ENCODE measurements around the gene DEXI.
"Not testable (repeated sequence)": the region's sequence is repeated elsewhere in the genome, so short reads cannot be mapped to it uniquely, and the experiment has no call there.

The DEXI gene

DNA sequence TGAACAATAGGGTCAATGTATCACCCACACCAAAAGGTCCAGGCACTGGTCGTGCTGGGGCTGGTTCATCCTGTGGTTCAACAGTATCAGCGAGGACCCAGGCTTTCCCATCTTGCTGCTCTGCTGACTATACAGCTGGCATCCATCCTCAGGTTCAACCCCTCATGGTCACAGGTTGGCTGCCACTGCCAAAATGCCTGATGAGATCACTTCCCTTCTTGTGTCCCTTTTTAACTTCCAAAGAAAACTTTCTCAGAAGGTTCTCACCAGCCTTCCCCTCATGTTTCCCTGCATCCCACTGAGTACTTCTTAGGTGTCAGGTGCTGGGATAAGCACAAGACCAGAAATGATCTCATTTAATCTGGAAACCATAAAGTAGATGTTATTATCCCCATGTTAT, 27.8 kb upstream of the DEXI start:
- TF ChIP-seq, protein P1, sequence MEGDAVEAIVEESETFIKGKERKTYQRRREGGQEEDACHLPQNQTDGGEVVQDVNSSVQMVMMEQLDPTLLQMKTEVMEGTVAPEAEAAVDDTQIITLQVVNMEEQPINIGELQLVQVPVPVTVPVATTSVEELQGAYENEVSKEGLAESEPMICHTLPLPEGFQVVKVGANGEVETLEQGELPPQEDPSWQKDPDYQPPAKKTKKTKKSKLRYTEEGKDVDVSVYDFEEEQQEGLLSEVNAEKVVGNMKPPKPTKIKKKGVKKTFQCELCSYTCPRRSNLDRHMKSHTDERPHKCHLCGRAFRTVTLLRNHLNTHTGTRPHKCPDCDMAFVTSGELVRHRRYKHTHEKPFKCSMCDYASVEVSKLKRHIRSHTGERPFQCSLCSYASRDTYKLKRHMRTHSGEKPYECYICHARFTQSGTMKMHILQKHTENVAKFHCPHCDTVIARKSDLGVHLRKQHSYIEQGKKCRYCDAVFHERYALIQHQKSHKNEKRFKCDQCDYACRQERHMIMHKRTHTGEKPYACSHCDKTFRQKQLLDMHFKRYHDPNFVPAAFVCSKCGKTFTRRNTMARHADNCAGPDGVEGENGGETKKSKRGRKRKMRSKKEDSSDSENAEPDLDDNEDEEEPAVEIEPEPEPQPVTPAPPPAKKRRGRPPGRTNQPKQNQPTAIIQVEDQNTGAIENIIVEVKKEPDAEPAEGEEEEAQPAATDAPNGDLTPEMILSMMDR (IDR thresholded peaks at IDR 0.05; ENCODE audit: low read depth, low read length, missing control alignments), result no peak
- H3K4me3 ChIP-seq (ENCODE audit: low read depth, low read length), result no peak overlapping the region
- in situ Hi-C loops (cut with HindIII; ENCODE audit: low sequenced_read_pairs), result no loop called here
- DNase-seq (ENCODE audit: low read depth), result no peak

DNA sequence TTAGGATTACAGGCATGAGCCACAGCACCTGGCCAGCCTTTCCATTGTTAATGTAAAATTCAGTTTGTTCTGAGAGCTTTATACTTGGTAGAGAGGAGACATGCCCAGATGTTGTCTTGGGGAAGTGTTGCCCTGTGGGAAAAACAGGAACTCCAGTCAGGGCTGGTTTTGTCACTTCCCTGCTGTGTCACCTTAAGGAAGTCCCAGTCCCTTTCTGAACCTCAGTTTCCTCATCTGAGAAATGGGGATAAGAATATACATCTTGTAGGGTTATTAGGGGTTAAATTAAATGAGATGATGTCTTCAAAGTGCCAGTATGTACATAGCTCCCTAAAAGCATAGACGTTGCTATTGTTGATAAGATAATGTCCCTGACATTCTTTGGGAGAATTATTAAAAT, 27.3 kb upstream of the DEXI start:
- TF ChIP-seq, protein P1 (IDR thresholded peaks at IDR 0.05; ENCODE audit: low read depth, low read length, missing control alignments), result no peak
- in situ Hi-C loops (cut with HindIII; ENCODE audit: low sequenced_read_pairs), result no loop called here
- DNase-seq (ENCODE audit: low read depth), result no peak
- no peak overlapping the region for H3K4me3 ChIP-seq (ENCODE audit: low read depth, low read length)

DNA sequence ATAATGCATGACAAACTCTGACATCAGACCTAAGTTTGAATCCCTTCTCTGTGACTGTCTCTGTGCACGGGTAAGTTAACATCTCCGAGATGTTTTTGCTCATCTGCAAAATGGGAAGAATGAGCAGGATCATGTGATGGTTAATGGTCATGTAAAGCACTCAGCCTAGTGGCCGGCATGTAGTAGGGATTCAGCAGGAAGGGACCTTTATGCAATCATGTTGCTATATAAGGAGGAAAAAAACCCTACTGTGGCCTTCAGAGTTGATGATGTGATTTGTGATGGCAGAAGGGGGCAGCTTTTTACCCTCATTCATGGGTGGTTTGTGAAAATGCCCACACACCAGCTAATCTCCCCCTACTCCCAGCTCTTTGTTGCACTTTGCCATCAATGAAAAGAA, 26.2 kb upstream of the DEXI start:
- in situ Hi-C loops (cut with HindIII; ENCODE audit: low sequenced_read_pairs), result no loop called here
- no peak overlapping the region for H3K4me3 ChIP-seq (ENCODE audit: low read depth, low read length)
- TF ChIP-seq, protein P1 (IDR thresholded peaks at IDR 0.05; ENCODE audit: low read depth, low read length, missing control alignments), result no peak
- DNase-seq (ENCODE audit: low read depth), result no peak

DNA sequence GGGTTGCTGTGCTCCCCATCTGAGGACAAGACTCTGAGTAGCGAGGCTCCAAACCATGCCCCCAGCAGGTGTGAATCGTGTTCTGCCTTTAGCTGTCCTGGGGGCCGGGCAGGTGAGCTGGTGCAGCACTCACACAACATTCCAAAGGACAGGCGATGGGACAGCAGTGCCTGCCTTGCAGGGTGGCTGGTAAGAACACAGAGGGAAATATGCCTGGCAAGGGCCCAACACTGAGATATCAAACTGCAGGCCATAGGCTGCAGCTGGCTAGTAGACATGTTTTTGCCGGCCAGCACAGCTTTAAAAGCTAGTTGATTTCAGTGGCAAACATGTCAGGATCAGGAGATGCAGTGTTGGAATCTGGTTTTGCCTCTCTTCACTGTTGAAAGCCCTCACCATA, 25.7 kb upstream of the DEXI start:
- no peak overlapping the region for H3K4me3 ChIP-seq (ENCODE audit: low read depth, low read length)
- DNase-seq (ENCODE audit: low read depth), result no peak
- TF ChIP-seq, protein P1 (IDR thresholded peaks at IDR 0.05; ENCODE audit: low read depth, low read length, missing control alignments), result no peak
- in situ Hi-C loops (cut with HindIII; ENCODE audit: low sequenced_read_pairs), result no loop called here

DNA sequence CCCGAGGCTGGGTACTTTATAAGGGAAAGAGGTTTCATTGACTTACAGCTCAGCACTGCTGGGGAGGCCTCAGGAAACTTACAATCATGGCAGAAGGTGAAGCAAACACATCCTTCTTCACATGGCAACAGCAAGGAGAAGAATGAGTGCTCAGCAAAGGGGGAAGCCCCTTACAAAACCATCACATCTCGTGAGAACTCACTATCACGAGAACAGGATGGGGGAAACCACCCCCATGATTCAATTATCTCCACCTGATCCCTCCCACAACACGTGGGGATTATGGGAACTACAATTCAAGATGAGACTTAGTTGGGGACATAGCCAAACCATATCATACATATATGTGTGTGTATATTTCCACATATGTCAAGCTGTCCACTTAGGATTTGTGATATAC, 24.3 kb upstream of the DEXI start:
- H3K4me3 ChIP-seq (ENCODE audit: low read depth, low read length); in situ Hi-C loops (cut with HindIII; ENCODE audit: low sequenced_read_pairs); DNase-seq (ENCODE audit: low read depth): not testable (repeated sequence)

DNA sequence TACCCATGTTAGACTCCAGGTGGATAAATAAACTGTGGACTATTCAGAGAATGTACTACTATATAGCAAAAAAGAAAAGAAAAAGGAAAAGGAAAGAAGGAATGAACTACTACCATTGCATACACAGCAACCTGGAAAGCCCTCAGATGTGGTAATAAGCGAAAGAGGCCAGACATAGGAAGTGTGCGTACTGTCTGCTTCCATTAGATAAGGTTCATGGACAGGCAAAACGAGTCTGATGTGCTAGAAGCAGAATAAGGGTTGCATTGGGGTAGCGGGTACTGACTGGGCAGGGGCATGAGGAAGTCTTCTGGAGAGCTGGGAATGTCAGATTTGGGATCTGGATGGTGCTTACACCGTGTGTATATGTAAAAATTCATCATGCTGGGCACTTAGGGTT, 23.9 kb upstream of the DEXI start:
- TF ChIP-seq, protein P1 (IDR thresholded peaks at IDR 0.05; ENCODE audit: low read depth, low read length, missing control alignments), result no peak
- no peak overlapping the region for H3K4me3 ChIP-seq (ENCODE audit: low read depth, low read length)
- in situ Hi-C loops (cut with HindIII; ENCODE audit: low sequenced_read_pairs), result no loop called here
- no peak for DNase-seq (ENCODE audit: low read depth)

DNA sequence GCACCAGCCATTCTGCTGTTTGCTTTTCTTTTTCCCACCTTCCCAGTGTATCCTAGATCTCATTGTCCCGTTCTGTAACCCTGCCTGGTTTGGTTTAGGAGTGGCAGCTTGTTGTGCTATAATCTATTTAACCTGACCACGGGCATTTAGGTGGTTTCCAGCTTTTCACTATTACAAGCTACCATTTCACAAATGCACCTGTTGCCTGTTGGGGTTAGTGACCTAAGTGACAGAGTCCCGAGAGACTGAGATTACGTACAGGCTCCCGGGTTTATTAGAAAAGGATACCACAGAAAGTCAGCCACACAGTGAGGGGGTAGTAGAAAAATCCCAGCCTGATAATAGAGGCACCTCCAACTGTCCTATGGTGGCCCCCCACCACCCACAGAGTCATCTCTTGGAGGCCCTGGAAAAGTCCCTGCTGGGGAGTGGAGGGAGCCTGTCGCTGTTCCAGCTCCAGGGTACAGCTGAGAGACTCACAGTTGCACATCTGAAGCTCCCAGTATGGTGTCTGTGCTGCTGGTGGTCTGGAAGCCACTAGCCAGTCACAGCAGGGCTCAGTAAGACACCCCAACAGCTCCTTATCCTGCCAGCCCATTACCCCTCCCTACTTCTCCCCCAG, 23.3 kb upstream of the DEXI start:
- TF ChIP-seq, protein P1 (IDR thresholded peaks at IDR 0.05; ENCODE audit: low read depth, low read length, missing control alignments), result no peak
- in situ Hi-C loops (cut with HindIII; ENCODE audit: low sequenced_read_pairs), result no loop called here
- no peak overlapping the region for H3K4me3 ChIP-seq (ENCODE audit: low read depth, low read length)
- no peak for DNase-seq (ENCODE audit: low read depth)

Measured in astrocyte of the cerebellum (primary cell).